GM21367 (cell line): ENCODE data around the gene PMVK.
"Not testable (repeated sequence)": the region's sequence is repeated elsewhere in the genome, so short reads cannot be mapped to it uniquely, and the experiment has no call there.

Experiments used
- ATAC-seq: cut with Tn5 transposase; IDR thresholded peaks from one replicate; pipeline ENCODE4 v1.9.1; 2021; ENCODE audit not compliant: unreplicated experiment

PMVK gene

DNA sequence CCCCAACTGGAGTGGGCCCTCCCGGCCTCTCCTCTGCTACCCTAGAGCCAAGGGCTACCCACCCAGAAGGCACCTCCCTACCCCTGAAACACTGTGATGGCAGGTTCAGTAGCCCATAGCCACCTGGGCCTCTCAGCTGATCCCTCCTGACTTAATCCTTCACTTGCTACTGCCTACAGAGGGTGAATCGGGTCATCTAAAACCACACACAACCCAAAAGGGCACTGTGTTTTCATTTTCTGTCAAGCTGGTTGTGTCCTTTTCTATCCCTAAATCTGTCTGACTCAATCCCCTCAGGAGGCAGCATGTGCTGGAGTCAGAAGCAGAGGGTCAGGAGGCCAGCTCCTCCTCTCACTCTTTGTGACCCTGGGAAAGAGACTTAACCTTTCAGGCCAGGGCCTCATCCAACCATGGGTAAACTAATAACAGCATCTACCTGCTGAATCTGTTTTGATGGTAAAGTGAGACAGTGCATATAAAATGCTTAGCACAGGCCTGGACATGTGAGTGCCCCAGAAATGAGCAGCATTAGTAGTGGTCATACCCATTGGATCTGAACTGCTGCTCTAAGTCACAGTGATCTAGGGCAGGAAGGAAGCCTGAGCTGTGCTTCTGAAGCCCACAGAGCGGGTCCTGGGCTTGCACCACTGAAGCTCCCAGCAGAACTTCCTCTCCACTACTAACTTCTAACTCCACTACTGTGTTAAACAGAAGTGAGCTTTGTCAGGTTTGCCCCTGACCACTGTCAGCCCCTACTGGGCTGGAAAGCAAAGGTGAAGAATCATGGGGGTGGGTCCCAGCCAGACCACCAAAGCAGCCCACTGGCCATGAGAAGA, 11.0 kb downstream of the PMVK start:
- no peak for ATAC-seq

DNA sequence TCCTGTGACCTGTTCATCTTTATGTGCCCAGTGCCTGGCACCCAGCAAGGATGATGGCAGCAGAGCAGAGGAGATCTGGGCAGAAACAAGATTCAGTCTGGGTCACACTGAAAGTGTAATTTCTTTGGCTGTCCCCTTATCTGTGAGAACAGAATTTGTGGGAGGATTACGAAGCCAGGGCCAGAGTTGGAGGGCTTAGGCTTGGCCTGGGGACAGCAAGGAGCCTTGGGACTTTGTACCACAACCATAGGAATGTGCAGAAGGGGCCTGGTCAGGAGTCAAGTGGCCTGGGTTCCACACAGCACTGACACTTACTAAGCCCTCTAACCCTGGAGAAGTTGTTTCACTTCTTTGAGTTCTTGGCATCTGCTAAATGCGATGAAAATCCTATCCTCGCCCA, 12.8 kb downstream of the PMVK start:
- ATAC-seq: no peak

DNA sequence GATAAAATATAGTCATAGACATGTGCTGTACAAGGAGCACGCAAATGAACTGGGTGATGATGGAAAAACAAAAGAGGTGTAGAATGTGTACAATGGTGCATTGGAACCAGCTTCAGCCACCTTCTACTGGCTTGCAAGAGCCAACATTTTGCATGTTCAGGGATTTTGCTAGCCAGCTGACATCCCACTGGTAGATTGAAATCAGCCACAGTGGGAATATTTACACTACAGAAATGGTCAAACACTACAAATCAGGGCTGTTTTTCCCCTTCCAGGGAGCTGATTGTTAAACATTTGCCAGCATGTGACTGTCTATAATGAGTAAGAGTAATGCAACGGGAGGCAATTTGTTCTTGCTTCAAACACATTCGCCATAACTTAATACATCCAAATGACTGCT, 23.2 kb downstream of the PMVK start:
- no peak for ATAC-seq

DNA sequence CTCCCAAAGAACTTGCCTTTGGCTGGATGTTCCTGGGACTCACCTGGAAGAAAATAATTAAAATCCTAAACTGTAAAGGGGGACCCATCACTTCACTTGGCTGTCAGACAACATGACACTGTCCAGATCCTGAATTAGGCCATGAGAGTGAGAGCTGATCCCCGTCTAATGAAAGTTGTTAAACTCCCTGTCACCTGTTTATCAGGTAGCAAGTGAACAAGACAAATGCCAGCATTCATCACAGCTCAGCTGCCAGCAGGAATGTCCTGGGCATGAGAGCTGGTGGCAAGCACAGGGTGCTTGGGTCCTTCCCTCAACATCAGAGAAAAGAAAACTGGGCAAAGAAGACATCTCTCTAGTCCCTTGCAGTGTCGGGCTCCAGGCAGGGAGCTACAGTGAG, 23.8 kb downstream of the PMVK start:
- no peak for ATAC-seq

DNA sequence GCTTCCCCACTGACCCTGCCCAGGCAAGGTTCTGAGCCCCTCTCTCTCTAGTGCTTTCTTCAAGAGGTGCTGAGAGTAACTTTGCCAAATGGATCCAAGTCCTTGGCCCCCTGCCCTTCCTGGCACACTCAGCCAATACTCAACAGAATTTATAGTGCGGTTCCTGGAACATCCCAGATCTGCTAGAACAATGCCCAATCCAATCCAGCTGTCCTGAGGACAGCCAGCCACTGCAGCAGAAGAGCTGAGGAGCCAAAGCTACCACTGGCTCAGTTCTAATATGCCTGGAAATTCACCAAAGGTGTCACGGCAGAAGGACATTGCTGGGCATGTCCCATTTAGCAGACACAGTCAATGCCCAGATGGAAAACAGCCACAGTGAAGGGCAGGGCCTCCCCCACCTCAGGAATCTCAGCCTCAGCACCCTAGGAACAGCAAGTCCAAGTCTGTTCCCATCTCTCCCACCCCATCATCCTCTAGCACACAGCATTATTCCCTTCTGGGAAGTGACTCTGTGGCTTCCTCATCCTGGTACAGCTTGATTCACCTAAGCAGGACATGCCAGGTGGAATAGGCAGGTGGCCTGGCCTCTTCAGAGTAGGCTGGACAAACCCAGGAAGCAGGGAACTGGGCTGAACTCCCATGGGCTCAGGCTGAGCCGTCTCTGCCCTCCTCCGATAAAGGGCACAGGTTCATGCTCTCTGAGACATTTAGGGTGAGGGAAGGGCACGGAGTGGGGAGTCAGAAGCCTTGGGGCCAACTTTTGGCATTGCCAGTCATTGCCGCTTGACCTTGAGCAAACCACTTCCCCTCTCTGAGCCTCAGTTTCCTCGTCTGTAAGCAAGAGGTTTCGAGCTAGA, 24.6 kb downstream of the PMVK start:
- no peak for ATAC-seq

DNA sequence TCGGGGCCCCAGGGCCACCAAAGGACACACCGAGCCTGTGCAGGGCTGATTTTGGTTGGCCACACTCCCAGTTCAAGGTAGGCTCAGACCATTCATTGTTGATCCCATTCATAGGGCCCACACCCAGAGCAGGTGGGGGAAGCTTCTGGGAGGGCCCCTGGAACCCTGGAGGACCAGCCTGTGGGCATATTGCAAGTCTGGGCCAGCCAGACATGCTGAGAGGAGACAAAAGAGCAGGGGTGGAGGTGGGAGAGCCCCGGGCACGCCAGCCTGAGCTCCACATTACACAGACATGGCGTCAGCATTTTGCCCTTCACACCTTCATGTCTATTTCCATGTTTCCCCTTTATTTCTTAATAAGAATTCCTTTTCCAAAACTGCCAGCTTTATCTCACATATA, 25.7 kb downstream of the PMVK start:
- no peak for ATAC-seq

DNA sequence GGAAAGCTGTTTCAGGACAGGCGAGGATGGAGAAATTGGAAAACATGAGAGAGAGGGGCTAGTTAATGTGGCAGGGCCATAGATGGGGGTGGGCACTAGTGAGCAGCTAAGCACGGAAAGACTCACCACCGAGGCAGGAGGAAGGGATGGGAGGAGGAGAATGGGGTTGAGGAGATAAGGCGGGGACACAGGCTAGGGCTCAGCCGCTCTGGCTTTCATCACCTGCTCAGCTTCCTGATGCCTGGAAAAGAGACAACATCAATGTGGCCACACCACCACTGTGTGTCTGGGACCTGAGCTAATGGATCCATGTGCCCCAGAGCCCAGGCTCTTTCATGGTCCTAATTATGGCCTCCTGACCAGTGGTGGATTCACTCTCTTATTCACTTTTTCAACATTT, 27.6 kb downstream of the PMVK start:
- no peak for ATAC-seq

DNA sequence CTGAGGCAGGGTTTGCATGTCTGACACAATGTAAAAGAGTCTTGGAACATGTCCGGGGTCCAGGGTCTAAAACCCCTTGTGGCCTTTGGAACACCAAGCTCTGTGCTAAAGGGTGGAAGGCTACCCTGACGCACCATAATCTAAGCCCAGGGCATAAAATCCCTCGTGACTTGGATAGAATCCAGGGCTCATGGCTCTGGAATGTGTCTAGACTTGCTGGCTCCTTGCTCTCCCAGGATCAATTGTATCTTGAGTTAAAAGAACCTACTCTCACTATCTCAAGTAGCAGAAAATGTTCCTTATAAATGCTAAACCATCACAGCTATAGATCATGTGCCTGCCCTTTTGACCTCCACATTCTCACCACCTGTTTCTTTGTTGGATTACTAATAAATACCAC, 28.4 kb downstream of the PMVK start:
- not testable (repeated sequence) for ATAC-seq

DNA sequence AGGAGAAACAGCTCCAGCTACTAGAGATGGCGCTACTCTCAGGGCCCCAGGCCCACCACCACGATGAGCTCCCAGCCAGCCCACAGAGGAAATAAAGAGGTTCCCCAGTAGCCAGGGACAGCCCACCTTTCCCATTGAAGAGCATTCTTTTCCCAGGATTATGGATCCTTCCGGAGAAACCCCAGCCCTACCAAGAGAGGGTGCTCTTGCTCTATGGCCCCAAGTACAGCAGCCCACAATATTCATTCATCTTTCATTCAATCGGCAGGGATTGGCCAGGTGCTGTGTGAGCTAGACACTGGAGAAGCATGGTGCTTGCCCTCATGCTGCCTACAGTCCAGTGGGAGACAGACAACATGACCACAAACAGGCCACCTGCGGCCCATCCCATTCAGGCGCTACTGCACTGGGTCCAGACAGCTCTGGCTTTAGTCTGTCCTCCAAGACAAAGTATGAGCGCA, 29.9 kb downstream of the PMVK start:
- no peak for ATAC-seq

DNA sequence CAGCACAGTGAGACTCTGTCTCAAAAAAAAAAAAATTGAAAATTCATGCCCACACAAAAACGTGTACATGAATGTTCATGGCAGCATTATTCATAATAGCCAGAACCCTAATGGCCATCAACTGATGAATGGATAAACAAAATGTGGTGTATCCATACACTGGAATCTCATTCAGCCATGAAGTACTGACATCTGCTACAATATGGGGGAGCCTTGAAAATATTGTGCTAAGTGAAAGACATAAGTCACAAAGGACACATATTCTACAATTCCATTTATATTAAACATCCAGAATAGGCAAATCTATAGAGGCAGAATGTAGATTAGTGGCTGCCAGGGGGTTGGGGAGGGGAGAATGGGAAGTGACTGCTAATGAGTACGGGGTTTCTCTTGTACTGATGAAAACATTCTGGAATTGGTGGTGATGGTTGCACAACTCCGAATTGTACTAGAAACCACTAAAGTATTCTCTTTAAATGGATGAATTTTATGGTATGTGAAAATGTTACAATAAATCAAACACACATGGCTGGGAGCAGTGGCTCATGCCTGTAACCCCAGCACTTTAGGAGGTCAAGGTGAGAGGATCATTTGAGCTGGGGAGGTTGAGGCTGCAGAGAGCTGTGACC, 33.5 kb downstream of the PMVK start:
- ATAC-seq: no peak

DNA sequence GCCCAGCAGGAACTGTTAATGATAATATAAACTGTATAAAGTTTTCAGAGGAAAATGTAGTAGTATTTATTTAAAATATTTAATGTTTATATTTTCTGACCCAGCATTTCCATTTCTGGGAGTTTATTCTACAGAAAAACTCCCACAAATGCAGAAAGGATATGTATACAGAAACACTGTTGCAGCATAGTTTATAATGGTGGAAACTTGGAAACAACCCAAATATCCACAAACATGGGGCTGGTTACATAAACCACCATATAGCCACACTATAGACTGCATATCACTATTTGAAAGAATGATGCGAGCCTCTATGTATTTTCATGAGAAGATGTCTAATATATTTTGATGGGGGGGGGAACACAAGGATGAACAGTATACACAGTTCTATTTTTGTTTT, 34.9 kb downstream of the PMVK start:
- ATAC-seq: no peak

DNA sequence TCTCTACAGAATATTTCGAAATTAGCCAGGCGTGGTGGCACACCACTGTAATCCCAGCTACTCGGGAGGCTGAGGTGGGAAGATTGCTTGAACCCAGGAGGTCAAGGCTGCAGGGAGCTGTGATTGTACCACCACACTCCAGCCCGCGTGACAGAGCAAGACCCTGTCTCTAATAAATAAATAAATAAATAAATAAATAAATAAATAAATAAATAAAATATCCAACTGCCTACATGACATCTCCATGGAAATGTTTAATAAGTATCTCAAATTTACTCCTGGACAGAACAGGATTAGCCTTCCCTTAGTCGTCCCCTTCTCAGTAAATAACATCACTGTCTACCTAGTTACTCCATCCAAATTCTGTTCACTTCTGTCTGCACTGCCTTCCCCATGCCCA, 37.5 kb downstream of the PMVK start:
- ATAC-seq: no peak

DNA sequence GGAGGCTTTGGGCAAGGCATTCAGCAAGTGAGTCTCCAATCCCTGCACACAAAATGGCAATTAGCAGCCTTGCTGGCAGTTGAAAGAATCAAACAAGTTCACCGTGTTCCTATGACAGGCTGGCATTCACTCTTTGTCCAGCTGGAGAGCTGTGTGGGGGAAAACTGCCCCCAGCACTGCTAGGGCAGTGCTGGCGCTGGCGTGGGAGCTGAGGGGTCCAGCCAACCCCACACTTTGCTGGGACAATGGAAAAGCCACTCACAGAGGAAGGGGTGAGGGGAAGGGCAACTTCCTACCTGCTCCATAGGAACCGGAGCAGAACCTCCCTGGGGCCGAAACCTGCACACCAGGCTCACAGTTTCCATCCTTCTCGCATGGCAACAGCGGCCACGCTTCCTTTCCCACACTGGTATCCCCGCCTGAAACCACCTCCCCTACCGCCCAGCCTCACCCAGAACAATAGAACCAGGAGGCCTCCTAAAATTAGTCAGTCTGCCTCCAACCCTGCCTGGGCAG, 39.7 kb downstream of the PMVK start:
- no peak for ATAC-seq

DNA sequence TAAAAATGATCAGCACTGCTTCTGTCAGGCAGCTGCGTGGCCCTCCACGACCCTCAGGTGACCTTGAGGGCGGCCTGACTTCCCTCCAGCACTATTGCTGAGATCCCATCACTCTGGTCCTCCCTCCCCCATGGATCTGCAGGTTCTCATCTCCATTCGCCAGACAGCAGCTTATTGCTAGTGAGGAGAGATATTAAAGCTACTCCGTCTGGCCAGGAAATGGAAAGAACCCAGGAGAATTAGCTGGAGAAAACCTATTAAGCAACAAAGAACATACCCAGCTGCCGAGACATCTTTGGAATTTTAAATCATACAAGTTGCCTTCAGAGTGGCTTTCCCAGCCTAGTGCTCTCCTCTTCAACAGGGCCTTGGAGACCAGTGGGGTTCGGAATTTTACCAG, 40.7 kb downstream of the PMVK start:
- ATAC-seq: no peak

DNA sequence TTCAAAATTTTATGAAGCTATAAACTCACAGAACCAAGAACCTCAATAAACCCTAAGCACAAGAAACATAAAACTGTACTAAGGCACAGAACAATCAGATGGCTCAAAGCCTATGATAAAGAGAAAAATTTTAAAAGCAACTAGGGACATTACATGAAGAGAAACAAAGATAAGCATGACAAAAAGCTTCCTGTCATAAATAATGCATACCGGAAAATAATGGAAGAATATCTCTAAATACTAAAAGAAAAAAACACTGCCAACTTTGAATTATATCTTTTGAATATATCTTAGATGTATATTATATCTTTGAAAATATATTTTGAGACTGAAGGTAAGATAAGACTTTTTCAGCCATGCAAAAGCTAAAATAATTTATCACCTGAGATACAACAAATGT, 45.1 kb downstream of the PMVK start:
- ATAC-seq: no peak

DNA sequence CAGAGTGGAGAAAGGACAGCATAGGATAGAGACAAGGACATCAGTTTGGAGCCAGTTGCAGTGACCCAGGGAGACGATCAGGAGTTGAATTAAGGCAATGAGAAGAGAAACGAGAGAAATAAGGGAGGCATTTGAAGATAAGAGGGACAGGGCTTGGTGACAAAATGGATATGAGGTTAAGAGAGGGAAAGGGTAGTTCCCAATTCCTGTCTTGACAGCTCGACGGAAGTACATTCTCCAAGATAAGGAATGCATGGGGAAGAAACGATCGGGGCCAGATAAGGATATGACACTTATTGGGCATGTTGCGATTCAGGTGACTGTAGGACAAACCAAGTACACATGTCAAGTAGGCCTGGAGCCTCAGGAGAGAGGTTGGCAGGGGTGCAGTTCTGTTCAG, 47.8 kb downstream of the PMVK start:
- no peak for ATAC-seq

DNA sequence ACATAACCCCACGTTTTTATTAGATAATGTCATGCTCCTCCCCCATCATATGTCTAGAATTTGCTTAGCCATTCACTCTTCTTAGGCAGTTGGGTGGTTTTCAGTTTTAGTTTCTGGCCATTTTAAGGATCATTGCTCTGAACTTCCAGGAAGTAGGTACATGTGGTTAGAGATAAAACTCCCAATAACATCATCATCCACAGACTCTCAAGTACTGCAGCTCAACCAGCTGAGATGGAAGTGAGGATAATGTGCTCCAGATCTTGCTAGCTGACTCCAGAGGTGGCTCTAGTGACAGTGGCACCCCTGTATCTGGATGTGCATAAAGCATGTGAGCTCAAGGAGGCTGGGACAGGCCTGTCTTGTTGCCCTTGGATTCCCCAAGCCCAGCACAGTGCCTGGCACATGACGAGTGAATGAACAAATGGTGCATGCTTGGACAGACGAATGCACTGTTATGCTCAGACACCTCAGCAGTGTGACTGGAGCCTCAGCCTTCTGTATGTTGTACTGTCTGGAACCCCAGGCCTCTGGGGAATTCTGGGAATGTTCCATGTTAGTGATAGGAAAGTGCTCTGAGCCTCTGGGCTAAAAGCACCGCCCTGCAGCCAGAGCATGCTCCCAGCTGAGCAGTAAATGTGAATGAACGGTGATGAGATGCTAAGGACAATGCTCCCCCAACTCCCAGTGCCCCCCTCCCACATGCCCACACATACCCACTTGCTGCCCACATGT, 50.1 kb downstream of the PMVK start:
- ATAC-seq: no peak

DNA sequence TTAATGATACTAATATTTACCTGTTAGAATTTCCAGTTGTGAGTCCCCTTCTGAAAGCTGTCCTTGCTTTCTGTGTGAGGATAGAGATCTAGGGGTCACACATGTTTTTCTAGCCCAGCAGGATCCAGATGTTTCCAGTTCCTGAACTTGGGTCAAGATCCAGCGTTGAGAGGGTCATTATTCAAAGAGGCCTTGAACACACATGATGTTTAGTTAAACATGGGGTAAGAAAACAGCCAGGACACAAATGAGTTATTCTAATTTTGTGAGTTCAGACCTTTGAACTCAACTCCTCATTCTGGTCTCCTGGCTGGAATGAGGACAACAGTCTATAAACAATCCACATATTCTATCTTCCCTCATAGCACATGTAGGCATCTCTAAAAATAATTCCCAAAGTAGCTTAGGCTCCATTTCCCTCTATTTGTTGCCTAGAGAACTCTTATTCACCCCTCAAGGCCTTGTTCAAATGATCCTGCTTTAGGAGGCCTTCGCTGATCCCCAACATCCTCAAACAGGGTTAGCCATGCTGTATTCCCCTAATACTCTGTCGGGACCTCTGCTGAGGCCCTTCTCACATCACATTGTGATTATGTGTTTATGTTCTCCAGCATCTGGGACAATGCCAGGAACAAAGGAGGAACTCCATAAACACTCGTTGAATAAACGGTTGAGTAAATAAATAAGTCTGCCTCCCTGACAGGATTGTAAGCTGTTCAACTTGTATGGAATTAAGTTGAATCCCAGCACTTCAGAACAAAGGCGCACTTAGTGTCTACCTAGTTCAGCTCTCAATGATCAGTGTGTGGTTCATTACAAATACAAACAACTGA, 51.4 kb downstream of the PMVK start:
- no peak for ATAC-seq

DNA sequence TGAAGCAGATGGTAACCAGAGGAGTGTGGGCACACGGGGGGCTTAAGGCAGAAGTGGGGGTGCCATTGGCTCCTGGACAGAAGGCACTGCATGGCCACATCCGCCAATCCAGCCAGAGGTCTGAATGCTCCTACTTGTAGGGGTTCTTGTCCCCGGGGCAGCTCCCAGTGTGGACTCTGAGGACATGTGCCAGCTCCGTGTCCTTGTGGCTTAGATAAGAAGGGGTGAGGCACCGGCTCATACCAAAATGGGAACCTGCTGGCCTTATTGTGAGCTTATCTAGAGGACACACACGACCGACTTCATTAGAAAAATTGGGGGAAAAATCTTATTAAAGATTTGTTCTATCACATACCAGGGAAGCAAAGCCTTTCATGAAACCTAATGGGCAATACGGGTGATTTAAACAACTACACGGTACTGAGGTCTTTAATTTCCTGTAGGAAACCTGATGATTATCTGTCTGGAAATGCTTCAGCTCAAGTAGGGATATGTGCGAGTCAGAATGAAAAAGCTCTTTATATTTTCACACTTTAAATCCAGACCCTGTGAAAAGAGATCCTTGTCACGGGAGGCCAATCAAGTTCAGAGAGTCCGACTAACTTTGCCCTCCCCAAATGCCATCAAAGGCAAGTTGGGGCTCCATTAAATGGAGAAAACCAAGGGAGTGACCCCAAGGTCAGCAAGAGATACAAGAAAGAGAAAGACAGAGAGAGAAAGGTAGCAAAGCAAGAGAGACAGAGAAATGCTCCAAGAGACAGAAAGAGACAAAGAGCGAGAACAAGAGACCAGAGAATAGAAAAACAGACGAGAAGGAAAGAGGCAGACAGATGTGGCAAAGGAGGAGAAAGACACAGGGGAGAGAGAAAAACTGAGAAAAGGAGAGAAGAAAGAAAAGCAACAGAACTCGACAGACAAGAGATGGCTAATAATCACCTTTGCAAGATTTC, 52.3 kb downstream of the PMVK start:
- no peak for ATAC-seq
